Naive B cell (primary cell): ENCODE measurements around the gene SP8. TPM values are rescaled to one million over a fixed set of nuclear protein-coding genes. Genes with fewer than 3 reads are reported as not detected.

Experiments
- ATAC-seq, 2 donors: fragments of 150-1000 bp; cut with Tn5 transposase; 2 replicates each; pipeline ENCODE4 v1.10.0; 2021; ENCODE audit warnings: low read depth in 2 of 2, mild to moderate bottlenecking in 2 of 2, moderate library complexity in 2 of 2
- DNase-seq: peaks from one replicate; pipeline ENCODE4 v3.0.0; 2022
- H3K27ac Mint-ChIP-seq, 6 donors: one replicate each; pipeline ENCODE4 v1.8.0; 2020 to 2022; ENCODE audit warnings: mild to moderate bottlenecking in 6 of 6, mixed read lengths in 6 of 6, moderate library complexity in 5 of 6, inconsistent platforms in 2 of 6
- H3K27me3 Mint-ChIP-seq, 3 donors: one replicate each; pipeline ENCODE4 v1.8.0; 2021 to 2022; ENCODE audit warnings: mixed read lengths in 3 of 3, mild to moderate bottlenecking in 1 of 3
- H3K36me3 Mint-ChIP-seq, 2 donors: one replicate each; pipeline ENCODE4 v1.8.0; 2020 to 2022; ENCODE audit warnings: mixed read lengths in 2 of 2, inconsistent platforms in 1 of 2, mild to moderate bottlenecking in 1 of 2
- H3K4me1 Mint-ChIP-seq, 3 donors: one replicate each; pipeline ENCODE4 v1.8.0; 2020 to 2022; ENCODE audit warnings: mixed read lengths in 3 of 3, inconsistent platforms in 1 of 3, mild to moderate bottlenecking in 1 of 3, moderate library complexity in 1 of 3
- H3K4me3 Mint-ChIP-seq, 8 donors: one replicate each; pipeline ENCODE4 v1.8.0; 2020 to 2022; ENCODE audit warnings: mild to moderate bottlenecking in 8 of 8, mixed read lengths in 8 of 8, moderate library complexity in 8 of 8, inconsistent platforms in 2 of 8
- H3K9me3 Mint-ChIP-seq, 7 donors: one replicate each; pipeline ENCODE4 v1.8.0; 2020 to 2022; ENCODE audit warnings: mixed read lengths in 7 of 7, mild to moderate bottlenecking in 5 of 7, inconsistent platforms in 2 of 7, moderate library complexity in 1 of 7
- polyA plus RNA-seq, 6 donors: library from polyadenylated mRNA; unstranded; fragments of 300-500 nt; fragmentation: Illumina TruSeq; gene quantifications; one replicate each; pipeline ENCODE4 v1.2.3, GENCODE V29; 2021; ENCODE audit warnings: low read depth in 6 of 6

The SP8 gene
- polyA plus RNA-seq, 6 donors from 2014 or later: not detected

GRCh38 chr7:20779041-20779440 is 7.6 kb downstream of the SP8 start:
- Mint-ChIP-seq H3K27me3 (peaks cover 75 to 83% (median 79%) of the 10 kb centered on the region in 3 donors), H3K27ac (peak overlapping the region in 3 of 6 donors; percentile 24 to 85 (median 61)), H3K36me3 (peaks cover 0 to 18% of the 10 kb centered on the region in 2 donors), H3K4me1 (peaks cover 13 to 24% (median 24%) of the 10 kb centered on the region in 3 donors), H3K9me3 (peaks cover 2 to 28% (median 14%) of the 10 kb centered on the region in 7 donors), H3K4me3 (peak overlapping the region in 3 of 8 donors; percentile 20 to 67 (median 65))
- DNase-seq: no peak
- ATAC-seq: no peak

GRCh38 chr7:20778063-20778721 is 8.5 kb downstream of the SP8 start:
- H3K27ac Mint-ChIP-seq: peak overlapping the region in 3 of 6 donors; percentile 18 to 59 (median 24)
- H3K27me3 Mint-ChIP-seq: peaks cover 70 to 77% (median 71%) of the 10 kb centered on the region in 3 donors
- peaks cover 9 to 20% (median 17%) of the 10 kb centered on the region in 3 donors for H3K4me1 Mint-ChIP-seq
- DNase-seq (no peak), ATAC-seq (peak; percentile 39 to 48)
- H3K4me3 Mint-ChIP-seq: peak overlapping the region in 7 of 8 donors; percentile 20 to 83 (median 74)
- H3K36me3 Mint-ChIP-seq: peaks cover 0 to 13% of the 10 kb centered on the region in 2 donors
- H3K9me3 Mint-ChIP-seq: peaks cover 2 to 27% (median 14%) of the 10 kb centered on the region in 7 donors

- Mint-ChIP-seq H3K36me3 (peaks cover 0 to 13% of the 10 kb centered on the region in 2 donors), H3K4me3 (peak overlapping the region; percentile 66 to 90 (median 82)), H3K9me3 (peaks cover 2 to 21% (median 10%) of the 10 kb centered on the region in 7 donors), H3K27ac (peak overlapping the region in 4 of 6 donors; percentile 51 to 96 (median 76)), H3K27me3 (peaks cover 65 to 73% (median 68%) of the 10 kb centered on the region in 3 donors), H3K4me1 (peaks cover 9 to 20% (median 17%) of the 10 kb centered on the region in 3 donors)
- DNase-seq (no peak), ATAC-seq (peak in 1 of 2 donors; percentile 9)
These were observed 9.2 kb downstream of the SP8 start for GRCh38 chr7:20777377-20778062.

GRCh38 chr7:20776942-20777341 is 9.7 kb downstream of the SP8 start:
- peaks cover 9 to 20% (median 17%) of the 10 kb centered on the region in 3 donors for H3K4me1 Mint-ChIP-seq
- H3K9me3 Mint-ChIP-seq: peaks cover 2 to 20% (median 10%) of the 10 kb centered on the region in 7 donors
- peaks cover 71 to 73% (median 72%) of the 10 kb centered on the region in 3 donors for H3K27me3 Mint-ChIP-seq

GRCh38 chr7:20776214-20776911 is 10.3 kb downstream of the SP8 start:
- H3K27ac Mint-ChIP-seq: peak overlapping the region in 2 of 6 donors; percentile 57 to 94
- H3K9me3 Mint-ChIP-seq: peaks cover 2 to 20% (median 10%) of the 10 kb centered on the region in 7 donors
- peaks cover 0 to 13% of the 10 kb centered on the region in 2 donors for H3K36me3 Mint-ChIP-seq
- ATAC-seq (no peak), DNase-seq (no peak)
- H3K4me1 Mint-ChIP-seq: peaks cover 9 to 20% (median 17%) of the 10 kb centered on the region in 3 donors
- H3K4me3 Mint-ChIP-seq: peak overlapping the region in 4 of 8 donors; percentile 17 to 76 (median 65)
- H3K27me3 Mint-ChIP-seq: peaks cover 66 to 72% (median 70%) of the 10 kb centered on the region in 3 donors

More at GRCh38 chr7:20776942-20777341, 9.7 kb downstream of the SP8 start:
- ATAC-seq (no peak), DNase-seq (no peak)
- H3K4me3 Mint-ChIP-seq: peak overlapping the region in 6 of 8 donors; percentile 64 to 90 (median 80)
- peaks cover 0 to 13% of the 10 kb centered on the region in 2 donors for H3K36me3 Mint-ChIP-seq
- peak overlapping the region in 4 of 6 donors; percentile 57 to 94 (median 74) for H3K27ac Mint-ChIP-seq

- ATAC-seq: no peak
- no peak for DNase-seq
- Mint-ChIP-seq H3K27me3 (peaks cover 0 to 5% (median 2%) of the 10 kb centered on the region in 3 donors), H3K4me3 (no peak overlapping the region), H3K36me3 (no peaks in the 10 kb centered on the region), H3K4me1 (no peaks in the 10 kb centered on the region), H3K9me3 (peaks cover 0 to 3% (median 0%) of the 10 kb centered on the region in 7 donors), H3K27ac (no peak overlapping the region)
These were observed 32.7 kb downstream of the SP8 start for GRCh38 chr7:20754001-20754400.

- Mint-ChIP-seq H3K4me1 (no peaks in the 10 kb centered on the region), H3K27me3 (peaks cover 0 to 8% (median 6%) of the 10 kb centered on the region in 3 donors), H3K9me3 (peaks cover 0 to 3% (median 0%) of the 10 kb centered on the region in 7 donors), H3K36me3 (no peaks in the 10 kb centered on the region), H3K4me3 (no peak overlapping the region), H3K27ac (no peak overlapping the region)
- no peak for ATAC-seq
- DNase-seq: no peak
These were observed 36.8 kb downstream of the SP8 start for GRCh38 chr7:20749906-20750305.

GRCh38 chr7:20748853-20749252 is 37.8 kb downstream of the SP8 start:
- no peaks in the 10 kb centered on the region for H3K36me3 Mint-ChIP-seq
- H3K9me3 Mint-ChIP-seq: peaks cover 0 to 3% (median 0%) of the 10 kb centered on the region in 7 donors
- ATAC-seq (no peak), DNase-seq (no peak)
- no peaks in the 10 kb centered on the region for H3K4me1 Mint-ChIP-seq
- H3K4me3 Mint-ChIP-seq: no peak overlapping the region
- H3K27ac Mint-ChIP-seq: peak overlapping the region in 1 of 6 donors; percentile 47
- H3K27me3 Mint-ChIP-seq: peaks cover 8 to 14% (median 9%) of the 10 kb centered on the region in 3 donors

- H3K4me3 Mint-ChIP-seq: no peak overlapping the region
- DNase-seq: no peak
- H3K4me1 Mint-ChIP-seq: no peaks in the 10 kb centered on the region
- no peak for ATAC-seq
- H3K9me3 Mint-ChIP-seq: peaks cover 0 to 3% (median 0%) of the 10 kb centered on the region in 7 donors
- peaks cover 14 to 19% (median 15%) of the 10 kb centered on the region in 3 donors for H3K27me3 Mint-ChIP-seq
- H3K36me3 Mint-ChIP-seq: no peaks in the 10 kb centered on the region
- no peak overlapping the region for H3K27ac Mint-ChIP-seq
These were observed 39.7 kb downstream of the SP8 start for GRCh38 chr7:20747001-20747400.

GRCh38 chr7:20745702-20746101 is 41.0 kb downstream of the SP8 start:
- ATAC-seq (no peak), DNase-seq (no peak)
- Mint-ChIP-seq H3K27ac (peak overlapping the region in 1 of 6 donors; percentile 58), H3K9me3 (peaks cover 0 to 3% (median 0%) of the 10 kb centered on the region in 7 donors), H3K27me3 (peaks cover 11 to 19% (median 14%) of the 10 kb centered on the region in 3 donors), H3K36me3 (no peaks in the 10 kb centered on the region), H3K4me1 (no peaks in the 10 kb centered on the region), H3K4me3 (no peak overlapping the region)

- peaks cover 0 to 3% (median 0%) of the 10 kb centered on the region in 7 donors for H3K9me3 Mint-ChIP-seq
- H3K4me1 Mint-ChIP-seq: no peaks in the 10 kb centered on the region
- ATAC-seq (no peak), DNase-seq (no peak)
- H3K27ac Mint-ChIP-seq: no peak overlapping the region
- H3K27me3 Mint-ChIP-seq: peaks cover 11 to 19% (median 14%) of the 10 kb centered on the region in 3 donors
- no peak overlapping the region for H3K4me3 Mint-ChIP-seq
- no peaks in the 10 kb centered on the region for H3K36me3 Mint-ChIP-seq
These were observed 41.7 kb downstream of the SP8 start for GRCh38 chr7:20744954-20745446.

- no peak for ATAC-seq
- Mint-ChIP-seq H3K9me3 (peaks cover 0 to 3% (median 0%) of the 10 kb centered on the region in 7 donors), H3K27me3 (peaks cover 11 to 14% (median 13%) of the 10 kb centered on the region in 3 donors), H3K4me3 (no peak overlapping the region), H3K4me1 (no peaks in the 10 kb centered on the region), H3K27ac (no peak overlapping the region), H3K36me3 (no peaks in the 10 kb centered on the region)
- no peak for DNase-seq
These were observed 43.8 kb downstream of the SP8 start for GRCh38 chr7:20742913-20743312.

- Mint-ChIP-seq H3K4me3 (no peak overlapping the region), H3K27me3 (peaks cover 11 to 14% (median 13%) of the 10 kb centered on the region in 3 donors), H3K4me1 (no peaks in the 10 kb centered on the region), H3K27ac (no peak overlapping the region), H3K36me3 (no peaks in the 10 kb centered on the region), H3K9me3 (peaks cover 0 to 3% (median 0%) of the 10 kb centered on the region in 7 donors)
- ATAC-seq: no peak
- no peak for DNase-seq
These were observed 44.9 kb downstream of the SP8 start for GRCh38 chr7:20741801-20742200.
